NT2/D1 (cell line): ENCODE results near the gene DYNC1LI1.

ENCODE experiments used
- SUZ12 ChIP-seq: IDR thresholded peaks from 2 replicates; pipeline ENCODE4 v1.6.1; 2011; ENCODE audit not compliant: insufficient read length, insufficient read depth; ENCODE audit errors: extremely low read depth
- YY1 ChIP-seq: IDR thresholded peaks from 2 replicates; pipeline ENCODE4 v1.6.1; 2011; ENCODE audit not compliant: insufficient read length, insufficient read depth

GRCh38 chr3:32551087-32551486, 19.6 kb downstream of the DYNC1LI1 start:
- no peak for TF ChIP-seq YY1
- no peak for TF ChIP-seq SUZ12
